Measurements from ENCODE around the gene CCDC57.

Gene CCDC57

GRCh38 chr17:82061047-82061925, 151.4 kb downstream of the CCDC57 start:
- DNase-seq (ENCODE audit: low read depth): no peak

- no peak for DNase-seq (ENCODE audit: low read depth)
Measured at GRCh38 chr17:82060614-82061013, 152.0 kb downstream of the CCDC57 start.

GRCh38 chr17:82060001-82060380, 152.7 kb downstream of the CCDC57 start:
- no peak for DNase-seq (ENCODE audit: low read depth)

- DNase-seq (ENCODE audit: low read depth): no peak
Measured at GRCh38 chr17:82059272-82060000, 153.2 kb downstream of the CCDC57 start.

- no peak for DNase-seq (ENCODE audit: low read depth)
Measured at GRCh38 chr17:82058855-82059249, 153.8 kb downstream of the CCDC57 start.

GRCh38 chr17:82058230-82058854, 154.3 kb downstream of the CCDC57 start:
- no peak for DNase-seq (ENCODE audit: low read depth)

GRCh38 chr17:82056729-82057621, 155.7 kb downstream of the CCDC57 start:
- no peak for DNase-seq (ENCODE audit: low read depth)

GRCh38 chr17:82055965-82056728, 156.5 kb downstream of the CCDC57 start:
- no peak for DNase-seq (ENCODE audit: low read depth)

- DNase-seq (ENCODE audit: low read depth): no peak
Measured at GRCh38 chr17:82055023-82055964, 157.3 kb downstream of the CCDC57 start.

- DNase-seq (ENCODE audit: low read depth): no peak
Measured at GRCh38 chr17:82054351-82055022, 158.2 kb downstream of the CCDC57 start.

- DNase-seq (ENCODE audit: low read depth): no peak
Measured at GRCh38 chr17:82053556-82054263, 158.9 kb downstream of the CCDC57 start.

GRCh38 chr17:82053130-82053529, 159.5 kb downstream of the CCDC57 start:
- no peak for DNase-seq (ENCODE audit: low read depth)

- no peak for DNase-seq (ENCODE audit: low read depth)
Measured at GRCh38 chr17:82052638-82053059, 160.0 kb downstream of the CCDC57 start.

GRCh38 chr17:82051776-82052637, 160.6 kb downstream of the CCDC57 start, which contains the start of the genes GPS1 and RFNG:
GPS1 (plus strand) TSS chr17:82051898; CDS start chr17:82051932, 34 bp downstream.
RFNG (minus strand) TSS chr17:82051811; CDS start chr17:82051766, 45 bp downstream.
- DNase-seq (ENCODE audit: low read depth): peak; percentile 63

Measured in iris pigment epithelial cell (primary cell).